Activated CD4-positive, alpha-beta T cell treated with anti-CD3 and anti-CD28 coated beads, Interleukin-2, amount 10 ng/mL, durations not matched to agents 7 days and 5 days (primary cell): ENCODE measurements around the gene IREB2. TPM values are rescaled to one million over a fixed set of nuclear protein-coding genes. Genes with fewer than 3 reads are reported as not detected.

Experiments used
- CTCF ChIA-PET: fragments of 350-600 bp; sonication (Branson Sonifier 250); formaldehyde crosslinking; loops from one replicate; lab custom pipeline; 2021; ENCODE audit warnings: antibody characterized with exemption; lab: Charles Lee
- POLR2A ChIA-PET: fragments of 350-600 bp; sonication (Branson Sonifier 250); formaldehyde crosslinking; loops from one replicate; lab custom pipeline; 2021; ENCODE audit warnings: antibody characterized with exemption; lab: Charles Lee
- DNase-seq: peaks from one replicate; pipeline ENCODE4 v3.0.0-alpha.2; 2020
- H3K27ac Mint-ChIP-seq: one replicate; pipeline ENCODE4 v1.8.0; 2021; ENCODE audit warnings: mild to moderate bottlenecking, moderate library complexity, mixed read lengths
- H3K27me3 Mint-ChIP-seq: one replicate; pipeline ENCODE4 v1.8.0; 2021; ENCODE audit warnings: mixed read lengths
- H3K36me3 Mint-ChIP-seq: one replicate; pipeline ENCODE4 v1.8.0; 2021; ENCODE audit warnings: low read depth, mixed read lengths
- H3K4me1 Mint-ChIP-seq: one replicate; pipeline ENCODE4 v1.8.0; 2021; ENCODE audit warnings: mixed read lengths
- H3K4me3 Mint-ChIP-seq: one replicate; pipeline ENCODE4 v1.8.0; 2021; ENCODE audit warnings: mild to moderate bottlenecking, moderate library complexity, mixed read lengths
- H3K9me3 Mint-ChIP-seq: one replicate; pipeline ENCODE4 v1.8.0; 2021; ENCODE audit warnings: mixed read lengths
- total RNA-seq, 2 experiments: library from RNA; stranded (reverse); gene quantifications; one replicate each; pipeline ENCODE4 v1.2.3, GENCODE V29; 2021

Gene IREB2
- total RNA-seq, 2 experiments from 2014 or later, result 52.9 to 57.2 TPM

GRCh38 chr15:78460737-78461136 lies 22.7 kb downstream of the IREB2 start:
- no peak overlapping the region for H3K27ac Mint-ChIP-seq

GRCh38 chr15:78461171-78461888 lies 23.3 kb downstream of the IREB2 start:
- ChIA-PET CTCF (interaction anchor here (0.6 to 1.7 kb wide), 7 partner anchors 9 to 401 kb away, joined by 3 to 8 read pairs (median 3); partner anchors contain the start of gene IREB2), POLR2A (interaction anchor here (1.0 kb wide), 1 partner anchor 11 kb away, joined by 8 read pairs; no protein-coding TSS in a partner anchor)
- peak overlapping the region; percentile 51 for H3K27ac Mint-ChIP-seq
- DNase-seq, result peak; percentile 42
- no peaks in the 10 kb centered on the region for H3K9me3 Mint-ChIP-seq
- peaks cover 24% of the 10 kb centered on the region for H3K36me3 Mint-ChIP-seq
- peak overlapping the region; percentile 2 for H3K4me3 Mint-ChIP-seq
- H3K27me3 Mint-ChIP-seq, result no peaks in the 10 kb centered on the region
- H3K4me1 Mint-ChIP-seq, result peaks cover 31% of the 10 kb centered on the region

More at GRCh38 chr15:78460737-78461136, 22.7 kb downstream of the IREB2 start:
- Mint-ChIP-seq H3K4me1 (peaks cover 36% of the 10 kb centered on the region), H3K36me3 (peaks cover 24% of the 10 kb centered on the region), H3K4me3 (no peak overlapping the region), H3K9me3 (no peaks in the 10 kb centered on the region), H3K27me3 (no peaks in the 10 kb centered on the region)
- DNase-seq, result no peak
- POLR2A ChIA-PET, result interaction anchor here (0.6 to 1.0 kb wide), 2 partner anchors 11 to 48 kb away, joined by 7 to 8 read pairs; no protein-coding TSS in a partner anchor
- CTCF ChIA-PET, result interaction anchor here (0.6 to 1.7 kb wide), 7 partner anchors 10 to 400 kb away, joined by 3 to 8 read pairs (median 3); partner anchors contain the start of gene IREB2

- Mint-ChIP-seq H3K9me3 (no peaks in the 10 kb centered on the region), H3K4me3 (no peak overlapping the region), H3K27me3 (no peaks in the 10 kb centered on the region), H3K4me1 (no peaks in the 10 kb centered on the region), H3K36me3 (peaks cover 26% of the 10 kb centered on the region), H3K27ac (no peak overlapping the region)
- DNase-seq, result no peak
- POLR2A ChIA-PET, result no interaction called here
- CTCF ChIA-PET, result no interaction called here
Measured at GRCh38 chr15:78469031-78469430, 31.0 kb downstream of the IREB2 start.

GRCh38 chr15:78477295-78477694 lies 39.3 kb downstream of the IREB2 start:
- DNase-seq, result no peak
- H3K4me3 Mint-ChIP-seq, result no peak overlapping the region
- H3K9me3 Mint-ChIP-seq, result no peaks in the 10 kb centered on the region
- H3K27me3 Mint-ChIP-seq, result no peaks in the 10 kb centered on the region
- H3K4me1 Mint-ChIP-seq, result no peaks in the 10 kb centered on the region
- peaks cover 20% of the 10 kb centered on the region for H3K36me3 Mint-ChIP-seq
- H3K27ac Mint-ChIP-seq, result no peak overlapping the region
- POLR2A ChIA-PET, result no interaction called here
- CTCF ChIA-PET, result no interaction called here

GRCh38 chr15:78479650-78480049 lies 41.6 kb downstream of the IREB2 start:
- DNase-seq, result no peak
- ChIA-PET CTCF (no interaction called here), POLR2A (no interaction called here)
- Mint-ChIP-seq H3K36me3 (peaks cover 22% of the 10 kb centered on the region), H3K27me3 (no peaks in the 10 kb centered on the region), H3K4me1 (peaks cover 1% of the 10 kb centered on the region), H3K9me3 (no peaks in the 10 kb centered on the region), H3K27ac (no peak overlapping the region), H3K4me3 (no peak overlapping the region)

GRCh38 chr15:78481917-78482316 lies 43.9 kb downstream of the IREB2 start:
- Mint-ChIP-seq H3K27ac (no peak overlapping the region), H3K4me3 (no peak overlapping the region), H3K9me3 (no peaks in the 10 kb centered on the region), H3K4me1 (peaks cover 1% of the 10 kb centered on the region), H3K27me3 (no peaks in the 10 kb centered on the region), H3K36me3 (peaks cover 25% of the 10 kb centered on the region)
- ChIA-PET POLR2A (no interaction called here), CTCF (interaction anchor here (0.6 to 1.8 kb wide), 4 partner anchors 20 to 1830 kb away, joined by 3 to 5 read pairs (median 4); partner anchors contain the start of gene IREB2)
- no peak for DNase-seq

- CTCF ChIA-PET, result no interaction called here
- DNase-seq, result no peak
- Mint-ChIP-seq H3K9me3 (no peaks in the 10 kb centered on the region), H3K4me3 (no peak overlapping the region), H3K36me3 (peaks cover 59% of the 10 kb centered on the region), H3K27me3 (no peaks in the 10 kb centered on the region), H3K27ac (peak overlapping the region; percentile 50), H3K4me1 (no peaks in the 10 kb centered on the region)
- POLR2A ChIA-PET, result no interaction called here
Measured at GRCh38 chr15:78492872-78493271, 54.9 kb downstream of the IREB2 start.

GRCh38 chr15:78501857-78502256 lies 63.8 kb downstream of the IREB2 start:
- POLR2A ChIA-PET, result interaction anchor here (0.7 kb wide), 1 partner anchor 58 kb away, joined by 9 read pairs; no protein-coding TSS in a partner anchor
- Mint-ChIP-seq H3K36me3 (peaks cover 30% of the 10 kb centered on the region), H3K27ac (no peak overlapping the region), H3K4me1 (peaks cover 2% of the 10 kb centered on the region), H3K9me3 (no peaks in the 10 kb centered on the region), H3K27me3 (no peaks in the 10 kb centered on the region), H3K4me3 (no peak overlapping the region)
- DNase-seq, result no peak
- CTCF ChIA-PET, result no interaction called here

GRCh38 chr15:78502641-78503040 lies 64.6 kb downstream of the IREB2 start:
- no peak overlapping the region for H3K4me3 Mint-ChIP-seq
- H3K27me3 Mint-ChIP-seq, result no peaks in the 10 kb centered on the region
- H3K9me3 Mint-ChIP-seq, result no peaks in the 10 kb centered on the region
- peaks cover 7% of the 10 kb centered on the region for H3K4me1 Mint-ChIP-seq
- DNase-seq, result no peak
- peaks cover 26% of the 10 kb centered on the region for H3K36me3 Mint-ChIP-seq
- no peak overlapping the region for H3K27ac Mint-ChIP-seq
- ChIA-PET CTCF (no interaction called here), POLR2A (no interaction called here)

- Mint-ChIP-seq H3K27ac (peak within 1 kb of the TSS; percentile 80), H3K4me3 (peak within 1 kb of the TSS; percentile 95), H3K4me1 (peaks cover 29% of the 10 kb centered on the region), H3K27me3 (peaks cover 4% of the 10 kb centered on the region), H3K9me3 (no peaks in the 10 kb centered on the region), H3K36me3 (peaks cover 1% of the 10 kb centered on the region)
- ChIA-PET CTCF (interaction anchor here (0.9 to 1.0 kb wide), 2 partner anchors 8 to 58 kb away, joined by 3 to 4 read pairs; partner anchors contain the start of gene CHRNA5), POLR2A (interaction anchor here (0.6 kb wide), 1 partner anchor 177 kb away, joined by 10 read pairs; no protein-coding TSS in a partner anchor)
- DNase-seq, result peak; percentile 85
Measured at GRCh38 chr15:78506971-78507830, 69.2 kb downstream of the IREB2 start, which contains the start of gene HYKK. Gene HYKK, plus strand, starts transcription at chr15:78507577. Its CDS starts 5,512 bp downstream, at chr15:78513089.

GRCh38 chr15:78507831-78508160 lies 69.8 kb downstream of the IREB2 start:
- Mint-ChIP-seq H3K4me1 (peaks cover 29% of the 10 kb centered on the region), H3K36me3 (no peaks in the 10 kb centered on the region), H3K27ac (peak overlapping the region; percentile 80), H3K27me3 (peaks cover 4% of the 10 kb centered on the region), H3K4me3 (peak overlapping the region; percentile 95), H3K9me3 (no peaks in the 10 kb centered on the region)
- CTCF ChIA-PET, result interaction anchor here (0.9 kb wide), 1 partner anchor 58 kb away, joined by 4 read pairs; the partner anchor contains the start of gene CHRNA5
- POLR2A ChIA-PET, result no interaction called here
- peak; percentile 7 for DNase-seq

- H3K4me3 Mint-ChIP-seq, result peak overlapping the region; percentile 95
- no peaks in the 10 kb centered on the region for H3K36me3 Mint-ChIP-seq
- peak overlapping the region; percentile 80 for H3K27ac Mint-ChIP-seq
- peaks cover 29% of the 10 kb centered on the region for H3K4me1 Mint-ChIP-seq
- ChIA-PET CTCF (interaction anchor here (0.9 kb wide), 1 partner anchor 57 kb away, joined by 4 read pairs; the partner anchor contains the start of gene CHRNA5), POLR2A (no interaction called here)
- no peak for DNase-seq
- H3K9me3 Mint-ChIP-seq, result no peaks in the 10 kb centered on the region
- peaks cover 4% of the 10 kb centered on the region for H3K27me3 Mint-ChIP-seq
Measured at GRCh38 chr15:78508272-78508671, 70.3 kb downstream of the IREB2 start.
